Measurements from ENCODE around the gene PRKACG. TPM values are rescaled to one million over a fixed set of nuclear protein-coding genes. Genes with fewer than 3 reads are reported as not detected.

The PRKACG gene
- total RNA-seq, 3 donors from 2014 or later (not counting 1 experiment from before 2014, with no cell fraction given) = not detected

DNA sequence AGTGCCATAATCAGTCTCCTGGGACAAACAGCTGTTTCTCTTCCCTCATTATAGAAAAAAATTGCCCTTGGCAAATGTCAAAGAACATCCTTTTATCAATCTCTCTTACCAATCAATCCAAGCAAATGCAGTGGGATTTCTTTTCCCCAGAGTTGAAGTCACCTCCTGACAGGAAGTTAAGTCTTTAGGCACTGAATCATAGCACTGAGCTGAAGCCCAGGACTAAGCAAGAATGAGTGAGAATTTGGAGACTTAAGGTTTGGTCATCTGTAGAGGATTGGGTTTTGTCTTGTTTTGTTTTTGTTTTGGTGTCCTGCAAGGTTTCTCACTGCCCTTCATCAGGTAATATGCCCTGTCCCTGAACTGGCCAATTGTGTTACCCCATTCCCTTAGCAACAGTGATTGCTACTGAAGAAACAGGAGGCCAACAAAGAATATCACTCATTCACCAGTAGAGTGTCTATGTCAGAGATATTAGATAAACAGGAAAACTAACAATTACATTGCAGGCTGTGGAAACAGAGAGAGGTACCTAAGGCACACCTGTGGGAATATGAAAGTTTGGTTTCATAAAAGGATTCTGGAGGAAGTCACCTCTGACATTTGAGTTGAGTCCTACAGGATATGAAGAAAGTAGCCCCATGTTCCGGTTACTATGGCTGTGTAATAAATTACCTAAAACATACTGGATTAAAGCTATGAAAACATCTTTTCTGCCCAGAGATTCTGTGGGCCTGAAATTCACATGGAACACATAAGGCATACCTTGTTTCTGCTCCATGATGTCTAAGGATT is 17.1 kb upstream of the PRKACG start:
- DNase-seq (no peak), ATAC-seq (no peak)
- H3K9me3 Mint-ChIP-seq = no peaks in the 10 kb centered on the region
- no peaks in the 10 kb centered on the region for H3K9me3 ChIP-seq (ENCODE audit: control insufficient read depth, insufficient read depth, low read length)
- TF ChIP-seq, protein P1, sequence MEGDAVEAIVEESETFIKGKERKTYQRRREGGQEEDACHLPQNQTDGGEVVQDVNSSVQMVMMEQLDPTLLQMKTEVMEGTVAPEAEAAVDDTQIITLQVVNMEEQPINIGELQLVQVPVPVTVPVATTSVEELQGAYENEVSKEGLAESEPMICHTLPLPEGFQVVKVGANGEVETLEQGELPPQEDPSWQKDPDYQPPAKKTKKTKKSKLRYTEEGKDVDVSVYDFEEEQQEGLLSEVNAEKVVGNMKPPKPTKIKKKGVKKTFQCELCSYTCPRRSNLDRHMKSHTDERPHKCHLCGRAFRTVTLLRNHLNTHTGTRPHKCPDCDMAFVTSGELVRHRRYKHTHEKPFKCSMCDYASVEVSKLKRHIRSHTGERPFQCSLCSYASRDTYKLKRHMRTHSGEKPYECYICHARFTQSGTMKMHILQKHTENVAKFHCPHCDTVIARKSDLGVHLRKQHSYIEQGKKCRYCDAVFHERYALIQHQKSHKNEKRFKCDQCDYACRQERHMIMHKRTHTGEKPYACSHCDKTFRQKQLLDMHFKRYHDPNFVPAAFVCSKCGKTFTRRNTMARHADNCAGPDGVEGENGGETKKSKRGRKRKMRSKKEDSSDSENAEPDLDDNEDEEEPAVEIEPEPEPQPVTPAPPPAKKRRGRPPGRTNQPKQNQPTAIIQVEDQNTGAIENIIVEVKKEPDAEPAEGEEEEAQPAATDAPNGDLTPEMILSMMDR (IDR thresholded peaks at IDR 0.05) = no peak
- H3K27ac ChIP-seq (ENCODE audit: low read length) = no peak overlapping the region
- H3K4me3 Mint-ChIP-seq = no peak overlapping the region
- H3K4me1 ChIP-seq (ENCODE audit: control insufficient read depth, insufficient read depth, low read length) = peaks cover 25% of the 10 kb centered on the region
- H3K36me3 ChIP-seq (ENCODE audit: control insufficient read depth, insufficient read depth, low read length) = no peaks in the 10 kb centered on the region
- H3K27me3 ChIP-seq (ENCODE audit: control insufficient read depth, insufficient read depth, low read length) = no peaks in the 10 kb centered on the region
- H3K27ac Mint-ChIP-seq = peak overlapping the region; percentile 75 to 78
- peaks cover 33 to 37% of the 10 kb centered on the region in 2 donors for H3K4me1 Mint-ChIP-seq
- intact Hi-C loops (cut with micrococcal nuclease) = loop anchor here (10.0 kb wide), 1 partner anchor 246 kb away; a partner anchor contains a TSS
- H3K4me3 ChIP-seq (ENCODE audit: low read length) = no peak overlapping the region
- WGBS (ENCODE audit: insufficient coverage) = no CpG with 5 or more reads among the region's 1 CpG
- no peaks in the 10 kb centered on the region for H3K36me3 Mint-ChIP-seq
- H3K27me3 Mint-ChIP-seq (ENCODE audit: low read depth in 2 of 2) = no peaks in the 10 kb centered on the region

DNA sequence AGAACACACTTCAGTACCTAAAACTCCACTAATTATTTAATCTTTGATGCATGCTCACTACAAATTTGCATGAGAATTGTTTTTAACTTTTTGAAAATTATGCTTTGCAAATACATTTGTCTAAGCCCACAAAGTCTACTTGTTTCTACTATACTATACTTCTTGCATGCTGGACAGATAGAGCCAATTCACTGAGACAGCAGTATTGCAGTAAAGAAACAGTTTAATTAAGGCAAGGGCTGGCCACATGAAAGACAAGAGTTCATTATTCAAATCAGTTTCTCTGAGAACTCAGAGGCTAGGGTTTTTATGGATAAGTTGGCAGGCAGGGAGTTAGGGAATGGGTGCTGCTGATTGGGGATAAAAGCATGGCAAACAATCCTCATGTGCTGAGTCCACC is 15.6 kb upstream of the PRKACG start:
- intact Hi-C loops (cut with micrococcal nuclease) = no loop called here
- no peaks in the 10 kb centered on the region for H3K9me3 Mint-ChIP-seq
- Histone ChIP-seq H3K4me3 (ENCODE audit: low read length) (no peak overlapping the region), H3K27ac (ENCODE audit: low read length) (no peak overlapping the region), H3K36me3 (ENCODE audit: control insufficient read depth, insufficient read depth, low read length) (no peaks in the 10 kb centered on the region), H3K27me3 (ENCODE audit: control insufficient read depth, insufficient read depth, low read length) (no peaks in the 10 kb centered on the region), H3K4me1 (ENCODE audit: control insufficient read depth, insufficient read depth, low read length) (peaks cover 19% of the 10 kb centered on the region), H3K9me3 (ENCODE audit: control insufficient read depth, insufficient read depth, low read length) (no peaks in the 10 kb centered on the region)
- no peaks in the 10 kb centered on the region for H3K36me3 Mint-ChIP-seq
- TF ChIP-seq, protein P1 (IDR thresholded peaks at IDR 0.05) = no peak
- H3K4me1 Mint-ChIP-seq = peaks cover 31% of the 10 kb centered on the region in 2 donors
- no peak for ATAC-seq
- no peak for DNase-seq
- H3K27ac Mint-ChIP-seq = peak overlapping the region; percentile 75 to 78
- H3K4me3 Mint-ChIP-seq = peak overlapping the region; percentile 64
- H3K27me3 Mint-ChIP-seq (ENCODE audit: low read depth in 2 of 2) = no peaks in the 10 kb centered on the region

DNA sequence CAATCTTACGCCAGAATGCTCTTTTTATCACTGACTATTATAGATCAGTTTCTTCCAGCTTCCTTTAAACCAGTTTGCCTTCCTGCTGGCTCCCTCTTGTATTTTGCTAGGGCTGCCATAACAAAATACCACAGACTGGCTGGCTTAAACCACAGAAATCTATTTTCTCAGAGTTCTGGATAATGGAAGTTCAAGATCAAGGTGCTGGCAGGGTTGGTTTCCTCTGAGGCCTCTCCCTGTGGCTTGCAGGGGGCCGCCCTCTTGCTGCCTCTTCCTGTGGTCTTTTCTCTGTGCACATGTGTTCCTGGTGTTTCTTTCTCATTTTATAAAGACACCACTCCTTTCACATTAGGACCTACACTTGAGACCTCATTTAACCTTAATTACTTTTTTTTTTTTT is 14.8 kb upstream of the PRKACG start:
- TF ChIP-seq, protein P1 (IDR thresholded peaks at IDR 0.05) = no peak
- WGBS (ENCODE audit: insufficient coverage) = 18% methylated on average over 2 of the region's 2 CpGs
- H3K4me1 ChIP-seq (ENCODE audit: control insufficient read depth, insufficient read depth, low read length) = peaks cover 19% of the 10 kb centered on the region
- Mint-ChIP-seq H3K27ac (peak overlapping the region; percentile 75 to 78), H3K27me3 (ENCODE audit: low read depth in 2 of 2) (no peaks in the 10 kb centered on the region), H3K4me3 (peak overlapping the region; percentile 64), H3K9me3 (no peaks in the 10 kb centered on the region), H3K36me3 (no peaks in the 10 kb centered on the region), H3K4me1 (peaks cover 31% of the 10 kb centered on the region in 2 donors)
- DNase-seq (peak in 1 of 2 donors; percentile 61), ATAC-seq (peak in 2 of 3 donors; percentile 43 to 70)
- intact Hi-C loops (cut with micrococcal nuclease) = no loop called here
- H3K36me3 ChIP-seq (ENCODE audit: control insufficient read depth, insufficient read depth, low read length) = no peaks in the 10 kb centered on the region
- H3K27ac ChIP-seq (ENCODE audit: low read length) = peak overlapping the region; percentile 34
- no peaks in the 10 kb centered on the region for H3K27me3 ChIP-seq (ENCODE audit: control insufficient read depth, insufficient read depth, low read length)
- no peaks in the 10 kb centered on the region for H3K9me3 ChIP-seq (ENCODE audit: control insufficient read depth, insufficient read depth, low read length)
- no peak overlapping the region for H3K4me3 ChIP-seq (ENCODE audit: low read length)
